UCSD-AML1 (cell line): ENCODE measurements around the gene ZNF653.

Experiments
- DNase-seq: peaks from one replicate; lab custom pipeline; 2025; ENCODE audit not compliant: unreplicated experiment; lab: John Stamatoyannopoulos, UW

ZNF653 gene, protein sequence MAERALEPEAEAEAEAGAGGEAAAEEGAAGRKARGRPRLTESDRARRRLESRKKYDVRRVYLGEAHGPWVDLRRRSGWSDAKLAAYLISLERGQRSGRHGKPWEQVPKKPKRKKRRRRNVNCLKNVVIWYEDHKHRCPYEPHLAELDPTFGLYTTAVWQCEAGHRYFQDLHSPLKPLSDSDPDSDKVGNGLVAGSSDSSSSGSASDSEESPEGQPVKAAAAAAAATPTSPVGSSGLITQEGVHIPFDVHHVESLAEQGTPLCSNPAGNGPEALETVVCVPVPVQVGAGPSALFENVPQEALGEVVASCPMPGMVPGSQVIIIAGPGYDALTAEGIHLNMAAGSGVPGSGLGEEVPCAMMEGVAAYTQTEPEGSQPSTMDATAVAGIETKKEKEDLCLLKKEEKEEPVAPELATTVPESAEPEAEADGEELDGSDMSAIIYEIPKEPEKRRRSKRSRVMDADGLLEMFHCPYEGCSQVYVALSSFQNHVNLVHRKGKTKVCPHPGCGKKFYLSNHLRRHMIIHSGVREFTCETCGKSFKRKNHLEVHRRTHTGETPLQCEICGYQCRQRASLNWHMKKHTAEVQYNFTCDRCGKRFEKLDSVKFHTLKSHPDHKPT

DNA sequence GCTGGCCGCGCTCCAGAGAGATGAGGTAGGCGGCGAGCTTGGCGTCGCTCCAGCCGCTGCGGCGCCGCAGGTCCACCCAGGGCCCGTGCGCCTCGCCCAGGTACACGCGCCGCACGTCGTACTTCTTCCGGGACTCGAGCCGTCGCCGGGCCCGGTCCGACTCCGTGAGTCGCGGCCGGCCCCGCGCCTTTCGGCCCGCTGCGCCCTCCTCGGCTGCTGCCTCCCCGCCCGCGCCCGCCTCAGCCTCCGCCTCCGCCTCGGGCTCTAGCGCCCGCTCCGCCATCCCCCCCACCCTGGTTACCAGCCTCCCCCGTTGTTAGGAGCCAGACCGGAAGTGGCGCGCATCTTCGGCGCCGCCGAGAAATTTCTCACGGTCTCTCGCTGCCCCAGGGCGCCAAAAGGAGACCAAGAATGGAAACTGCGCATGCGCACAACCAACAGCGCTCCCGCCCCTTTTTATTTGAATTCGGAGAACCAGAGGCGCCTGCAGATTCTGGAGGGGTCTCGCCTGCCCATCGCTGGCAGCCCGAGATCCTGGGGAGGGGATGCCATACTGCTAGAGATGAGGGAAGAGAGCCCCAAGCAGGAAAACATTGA lies at the start of gene ZNF653:
Gene ZNF653 (minus strand): TSS at position 336 of the 597 bp plus-strand sequence. CDS start 53 bp downstream, at position 283.
- peak; percentile 93 for DNase-seq

DNA sequence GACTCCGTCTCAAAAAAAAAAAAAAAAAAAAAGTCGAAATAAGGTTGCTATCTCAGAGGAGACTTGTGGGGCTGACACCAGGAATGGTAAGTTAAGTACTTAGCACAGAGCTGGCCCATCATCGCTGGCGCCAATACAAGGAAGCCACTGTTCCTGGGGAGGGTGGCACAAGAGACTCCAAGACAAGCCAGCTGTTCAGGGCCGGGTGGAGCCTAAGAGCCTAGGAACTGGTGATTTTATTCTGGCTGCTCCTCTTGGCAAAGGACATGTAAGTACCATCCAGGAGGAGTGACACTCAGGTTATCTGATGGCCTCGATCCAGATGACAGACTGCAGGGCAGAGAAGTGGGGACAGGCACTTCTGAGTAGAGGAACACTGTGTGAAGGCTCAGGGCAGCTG lies 49.6 kb upstream of the ZNF653 start:
- no peak for DNase-seq

DNA sequence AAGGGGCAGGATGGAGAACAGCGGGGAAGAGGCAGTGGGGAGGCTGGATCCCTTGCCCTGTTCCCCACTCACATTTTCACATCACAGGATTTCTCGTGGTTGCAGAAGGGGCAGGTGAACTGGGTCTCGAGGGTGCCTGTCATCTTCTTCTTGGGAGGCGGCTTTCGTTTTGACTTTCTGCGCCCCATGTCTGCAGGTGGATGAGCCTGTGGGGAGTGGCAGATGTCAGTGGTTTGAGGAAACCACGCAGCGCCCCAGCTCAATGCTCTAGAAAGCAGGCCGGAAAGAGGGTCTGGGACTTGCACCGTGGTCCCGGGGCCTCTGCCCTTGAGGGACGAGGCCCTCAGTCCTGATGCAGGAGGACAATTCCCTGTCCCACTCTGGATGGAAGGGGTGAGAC lies 48.5 kb upstream of the ZNF653 start:
- DNase-seq, result no peak

DNA sequence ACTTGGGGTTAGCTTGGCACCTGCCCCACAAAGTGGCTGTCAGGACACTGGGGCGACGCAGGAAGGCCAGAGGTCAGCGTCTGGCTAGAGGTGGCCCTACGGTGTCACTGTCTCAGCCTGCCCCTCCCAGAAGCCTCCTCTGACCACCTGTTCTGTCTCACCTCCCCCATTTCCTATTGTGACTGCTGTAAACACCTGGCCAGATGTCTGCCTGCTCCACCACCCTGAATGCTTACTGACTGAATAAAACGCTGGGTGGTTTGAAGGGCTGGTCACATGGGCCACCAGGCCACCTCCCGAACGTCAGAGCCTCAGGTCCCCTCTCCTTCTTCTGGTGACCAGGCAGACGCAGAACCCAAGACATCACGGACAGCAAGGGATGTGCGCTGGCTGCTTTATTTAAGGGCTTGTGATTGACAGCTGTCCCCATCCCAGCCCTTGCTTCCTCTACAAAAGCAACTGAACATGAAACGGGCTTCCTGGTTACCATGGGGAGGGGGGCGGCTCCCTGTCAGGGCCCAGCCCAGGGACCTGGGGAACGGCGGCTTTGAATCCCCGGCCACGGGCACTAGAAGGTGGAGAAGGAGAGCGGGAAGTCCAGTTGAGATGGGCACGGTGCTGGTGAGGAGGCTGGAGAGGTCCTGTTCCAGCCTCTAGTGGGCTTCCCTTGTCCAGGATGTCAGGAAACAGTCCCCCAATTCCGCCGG lies 47.2 kb upstream of the ZNF653 start:
- DNase-seq, result no peak

DNA sequence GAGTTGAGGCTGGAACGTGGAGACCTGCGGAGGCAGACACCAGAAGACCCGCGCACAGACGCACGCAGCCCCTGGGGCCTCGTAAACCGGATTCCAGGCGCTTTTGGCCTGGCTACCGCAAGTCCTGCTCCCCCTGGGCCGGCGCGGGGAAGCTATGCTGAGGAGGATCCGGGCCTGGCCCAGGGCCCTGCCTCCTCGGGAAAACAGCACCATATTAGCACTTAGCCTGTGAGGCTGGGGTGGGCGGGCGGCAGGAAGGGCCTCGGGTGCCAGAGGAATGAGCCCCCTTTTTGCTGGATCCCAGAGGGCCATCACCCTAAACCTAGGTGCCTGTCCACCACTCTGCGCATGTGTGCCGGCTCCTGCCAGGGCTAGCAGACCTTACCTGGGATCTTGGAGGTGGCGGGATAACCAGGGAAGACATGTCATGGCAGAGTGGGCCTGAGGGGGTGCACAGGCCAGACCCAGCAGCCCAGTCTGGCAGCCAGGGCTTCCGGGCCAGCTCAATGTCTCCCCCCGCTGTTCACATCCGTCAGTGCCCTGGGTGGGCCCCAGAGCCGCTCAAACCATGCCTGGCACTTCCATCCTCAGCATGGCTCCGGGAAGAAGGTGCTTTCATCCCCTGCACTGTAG lies 46.1 kb upstream of the ZNF653 start:
- no peak for DNase-seq

DNA sequence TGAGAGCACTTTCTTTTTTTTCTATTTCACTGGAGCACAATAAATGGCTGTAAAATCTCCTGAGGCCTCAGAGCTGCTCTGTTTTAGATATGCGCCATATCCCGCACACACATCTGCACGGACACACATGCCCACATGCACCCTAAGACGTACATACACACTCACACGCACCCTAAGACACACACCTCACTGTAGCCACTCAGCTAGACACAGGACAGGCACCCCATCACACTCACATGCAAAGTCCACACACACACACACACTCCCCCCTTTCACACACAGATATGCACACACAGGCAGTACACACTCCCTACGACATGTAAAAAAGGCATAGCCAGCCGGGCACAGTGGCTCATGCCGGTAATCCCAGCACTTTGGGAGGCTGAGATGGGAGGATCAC lies 44.6 kb upstream of the ZNF653 start:
- DNase-seq, result no peak

DNA sequence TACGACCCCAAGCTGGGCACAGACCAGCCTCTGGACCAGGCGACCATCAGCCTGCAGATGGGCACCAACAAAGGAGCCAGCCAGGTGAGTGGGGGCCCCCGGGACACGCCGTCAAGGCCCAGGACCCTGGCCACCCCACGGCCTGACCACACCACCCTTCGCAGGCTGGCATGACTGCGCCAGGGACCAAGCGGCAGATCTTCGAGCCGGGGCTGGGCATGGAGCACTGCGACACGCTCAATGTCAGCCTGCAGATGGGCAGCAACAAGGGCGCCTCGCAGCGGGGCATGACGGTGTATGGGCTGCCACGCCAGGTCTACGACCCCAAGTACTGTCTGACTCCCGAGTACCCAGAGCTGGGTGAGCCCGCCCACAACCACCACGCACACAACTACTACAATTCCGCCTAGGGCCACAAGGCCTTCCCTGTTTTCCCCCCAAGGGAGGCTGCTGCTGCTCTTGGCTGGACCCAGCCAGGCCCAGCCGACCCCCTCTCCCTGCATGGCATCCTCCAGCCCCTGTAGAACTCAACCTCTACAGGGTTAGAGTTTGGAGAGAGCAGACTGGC lies 43.8 kb upstream of the ZNF653 start:
- DNase-seq, result no peak

DNA sequence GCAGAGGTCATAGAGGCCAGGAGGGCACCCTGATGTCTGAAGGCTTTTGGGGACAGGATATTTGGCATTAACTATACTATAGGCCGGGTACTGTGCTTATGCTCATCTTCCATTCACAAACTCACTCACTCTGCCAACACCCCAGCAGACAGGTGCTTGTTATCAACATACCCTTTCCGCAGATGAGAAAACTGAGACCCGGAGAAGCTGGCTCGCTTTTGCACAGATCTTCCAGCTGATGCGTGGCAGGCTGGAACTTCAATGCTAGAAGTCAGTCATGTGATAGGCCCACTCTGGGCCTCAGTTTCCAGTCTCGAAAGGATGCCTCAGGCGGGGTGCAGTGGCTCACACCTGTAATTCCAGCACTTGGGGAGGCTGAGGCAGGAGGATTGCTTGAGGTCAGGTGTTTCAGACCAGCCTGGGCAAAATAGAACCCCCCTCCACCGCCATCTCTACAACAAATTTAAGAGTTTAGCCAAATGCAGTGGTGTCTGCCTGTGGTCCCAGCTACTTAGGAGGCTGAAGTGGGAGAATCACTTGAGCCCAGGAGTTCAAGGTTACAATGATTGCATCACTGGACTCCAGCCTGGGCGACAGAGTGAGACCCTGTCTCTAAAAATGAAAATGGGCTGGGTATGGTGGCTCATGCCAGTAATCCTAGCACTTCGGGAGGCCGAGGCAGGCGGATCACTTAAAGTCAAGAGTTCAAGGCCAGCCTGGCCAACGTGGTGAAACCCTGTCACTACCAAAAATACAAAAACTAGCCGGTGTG lies 42.5 kb upstream of the ZNF653 start:
- no peak for DNase-seq

DNA sequence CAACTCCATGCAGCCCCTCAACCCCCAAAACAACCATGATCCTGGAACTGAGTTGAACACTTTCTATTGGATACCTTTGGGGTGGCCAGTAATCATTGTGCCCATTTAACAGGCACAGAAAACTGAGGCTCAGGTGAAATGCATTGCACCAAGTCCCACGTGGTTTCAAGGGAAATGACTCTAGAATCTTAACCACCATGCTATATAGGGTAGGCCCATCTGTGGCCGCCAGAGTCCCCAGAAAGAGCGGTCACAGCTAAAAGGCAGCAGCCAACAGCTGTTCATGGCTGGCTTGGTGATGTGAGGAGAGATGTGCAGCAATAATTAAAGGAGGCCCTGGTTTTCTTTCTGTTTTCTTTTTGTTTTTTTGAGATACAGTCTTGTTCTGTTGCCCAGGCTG lies 35.6 kb upstream of the ZNF653 start:
- DNase-seq, result no peak

DNA sequence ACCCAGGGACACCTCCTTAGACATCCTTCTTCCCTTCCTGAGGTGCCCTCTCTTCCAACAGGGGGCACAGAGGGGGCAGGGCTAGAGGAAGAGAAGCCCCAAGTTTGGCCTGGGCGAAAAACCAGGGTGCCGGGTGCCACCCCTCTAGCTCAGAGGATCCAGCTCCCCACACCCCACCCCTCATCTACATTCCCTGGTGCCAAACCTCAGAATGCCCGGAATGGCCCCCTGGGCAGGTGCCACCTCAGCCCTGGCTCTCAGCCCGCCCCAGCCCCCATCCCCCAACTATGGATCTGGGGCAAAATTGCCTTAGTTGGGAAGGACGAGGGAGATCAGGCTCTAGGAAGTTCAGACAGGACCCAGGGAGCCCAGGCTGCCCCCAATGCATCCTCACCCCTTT lies 35.0 kb upstream of the ZNF653 start:
- DNase-seq, result no peak

DNA sequence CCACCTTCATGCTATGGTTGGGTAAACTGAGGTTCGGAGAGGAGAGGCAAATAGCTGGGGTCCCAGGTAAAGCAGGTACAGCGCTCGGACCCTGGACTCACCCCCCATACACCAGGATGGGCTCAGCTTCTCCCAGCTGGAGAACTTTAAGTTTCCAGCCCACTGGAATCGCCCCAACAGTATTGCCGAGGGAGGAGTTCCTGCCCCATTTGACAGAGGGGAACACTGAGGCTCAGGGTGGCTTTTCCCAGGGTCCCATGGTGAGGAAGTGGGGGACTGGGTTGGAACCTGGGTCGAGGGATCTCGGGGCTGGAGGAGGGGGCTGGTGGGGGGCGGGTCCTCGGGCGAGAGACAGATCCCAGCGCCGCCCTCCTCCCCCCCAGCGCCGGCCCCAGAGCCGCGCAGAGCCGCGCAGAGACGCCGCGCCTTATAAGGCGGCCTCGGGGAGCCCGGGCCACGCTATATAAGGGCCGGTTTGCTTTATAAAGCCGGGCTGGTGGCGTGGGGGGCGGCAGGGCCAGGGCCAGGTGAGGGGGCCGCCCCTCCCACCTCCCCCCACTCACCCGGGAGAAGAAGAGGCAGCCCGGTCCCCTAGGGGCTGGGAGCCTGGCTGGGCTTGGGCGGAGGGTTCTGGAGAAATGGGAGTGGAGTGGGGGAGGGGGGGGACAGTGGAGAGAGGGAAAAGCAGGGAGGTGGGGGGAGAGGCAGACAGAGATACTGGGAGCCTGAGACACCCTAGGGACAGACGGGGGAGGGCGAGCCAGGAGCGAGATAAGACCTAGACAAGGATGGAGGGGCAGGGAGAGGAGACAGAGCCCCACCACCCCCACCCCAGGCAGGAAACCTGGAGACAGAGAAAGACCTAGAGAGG lies 34.1 kb upstream of the ZNF653 start:
- DNase-seq, result no peak

DNA sequence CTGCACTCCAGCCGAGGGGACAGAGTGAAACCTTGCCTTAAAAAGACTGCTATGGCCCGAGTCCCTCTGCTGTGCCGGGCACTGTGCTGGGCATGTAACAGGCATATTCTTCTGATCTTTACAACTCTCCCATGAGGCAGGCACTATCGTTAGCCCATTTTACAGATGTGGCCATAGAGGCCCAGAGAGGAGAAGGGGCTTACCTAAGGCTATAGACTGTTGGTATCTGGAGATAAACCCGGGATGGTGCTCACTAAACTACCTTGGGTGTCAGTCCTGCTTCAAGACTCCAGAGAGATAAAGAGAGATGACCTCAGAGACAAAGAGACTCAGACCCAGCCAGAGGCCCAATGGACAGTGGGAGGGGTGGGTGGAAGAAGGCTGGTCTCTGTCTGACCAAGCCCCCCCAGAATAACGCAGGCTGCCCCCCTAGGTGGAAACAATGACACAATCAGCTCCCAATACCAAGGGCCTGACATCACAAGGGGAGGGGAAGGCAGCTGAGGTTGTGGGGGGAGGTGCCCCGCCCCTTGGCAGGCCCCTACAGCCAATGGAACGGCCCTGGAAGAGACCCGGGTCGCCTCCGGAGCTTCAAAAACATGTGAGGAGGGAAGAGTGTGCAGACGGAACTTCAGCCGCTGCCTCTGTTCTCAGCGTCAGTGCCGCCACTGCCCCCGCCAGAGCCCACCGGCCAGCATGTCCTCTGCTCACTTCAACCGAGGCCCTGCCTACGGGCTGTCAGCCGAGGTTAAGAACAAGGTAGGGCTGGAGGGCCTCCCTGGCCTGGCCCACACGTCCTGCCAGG lies 32.8 kb upstream of the ZNF653 start, which contains the start of gene CNN1:
Gene CNN1 (plus strand): TSS at position 620 of the 805 bp plus-strand sequence. CDS start 77 bp downstream, at position 697.
- DNase-seq, result no peak

DNA sequence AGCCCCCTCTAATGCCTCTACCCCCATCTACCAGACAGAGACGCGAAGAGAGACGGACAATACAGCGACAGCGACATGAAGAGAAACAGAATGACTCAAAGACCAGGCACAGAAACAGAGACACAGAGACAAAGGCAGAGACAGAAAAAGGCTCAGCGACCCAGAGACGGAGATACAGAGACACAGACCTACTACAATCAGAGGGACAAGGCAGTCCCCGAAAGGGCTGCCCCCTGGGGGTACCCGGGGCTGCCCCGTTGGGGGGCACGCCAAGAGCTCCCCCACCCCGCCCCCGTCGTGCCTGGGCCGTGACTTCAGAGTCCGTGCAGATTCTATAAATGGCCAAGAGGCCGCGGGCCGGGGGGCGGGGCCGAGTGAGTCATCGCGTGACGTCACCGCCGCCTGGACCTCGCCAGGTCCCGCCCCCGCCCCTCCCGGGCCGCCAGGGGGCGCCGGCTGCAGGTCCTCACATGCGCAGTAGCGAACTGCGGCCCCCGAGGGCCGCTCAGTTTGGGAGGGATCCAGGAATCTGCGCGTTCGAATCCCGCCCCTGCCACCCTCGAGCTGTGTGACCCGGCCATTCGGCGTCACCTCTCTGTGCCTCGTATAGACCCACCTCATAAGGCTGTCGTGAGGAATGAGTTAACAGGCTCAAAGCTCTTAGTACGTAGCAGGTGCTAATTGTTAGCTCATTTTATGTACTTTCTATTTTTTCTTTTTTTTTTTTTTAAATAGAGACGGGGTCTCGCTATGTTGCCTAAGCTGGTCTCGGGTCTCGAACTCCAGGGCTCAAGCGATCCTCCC lies 30.4 kb upstream of the ZNF653 start:
- DNase-seq, result peak; percentile 92

DNA sequence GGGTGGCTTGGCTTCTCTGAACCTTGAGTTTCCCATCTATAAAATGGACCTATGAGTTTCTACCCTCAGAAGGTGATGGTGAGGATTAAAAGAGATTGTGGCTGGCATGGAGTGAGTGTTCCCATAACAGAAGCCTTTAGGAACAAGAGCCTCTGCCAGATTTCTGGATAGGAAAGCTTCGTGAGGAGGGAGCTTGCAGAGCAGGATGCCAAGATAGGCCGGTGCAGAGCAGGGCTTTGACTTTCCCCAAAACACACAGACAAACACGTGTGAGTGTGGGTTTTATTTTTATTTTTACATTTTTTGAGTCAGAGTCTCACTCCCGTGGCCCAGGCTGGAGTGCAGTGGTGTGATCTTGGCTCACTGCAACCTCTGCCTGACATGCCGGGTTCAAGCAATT lies 29.3 kb upstream of the ZNF653 start:
- DNase-seq, result no peak

DNA sequence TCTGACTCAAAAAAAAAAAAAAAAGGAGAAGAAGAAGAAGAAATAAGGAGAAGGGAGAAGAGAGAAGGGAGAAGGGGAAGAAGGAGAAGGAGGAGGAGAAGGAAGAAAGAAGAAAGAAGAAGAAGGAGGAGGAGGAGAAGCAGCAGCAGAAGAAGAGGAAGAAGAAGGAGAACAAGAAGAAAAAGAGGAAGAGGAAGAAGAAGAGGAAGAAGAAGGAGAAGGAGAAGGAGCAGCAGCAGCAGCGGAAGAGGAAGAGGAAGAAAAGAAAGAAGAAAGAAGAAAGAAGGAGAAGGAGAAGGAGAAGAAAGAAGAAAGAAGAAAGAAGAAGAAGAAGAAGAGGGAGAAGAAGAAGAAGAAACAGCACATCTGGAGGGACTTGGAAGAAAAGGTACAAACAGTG lies 28.9 kb upstream of the ZNF653 start:
- DNase-seq, result no peak

DNA sequence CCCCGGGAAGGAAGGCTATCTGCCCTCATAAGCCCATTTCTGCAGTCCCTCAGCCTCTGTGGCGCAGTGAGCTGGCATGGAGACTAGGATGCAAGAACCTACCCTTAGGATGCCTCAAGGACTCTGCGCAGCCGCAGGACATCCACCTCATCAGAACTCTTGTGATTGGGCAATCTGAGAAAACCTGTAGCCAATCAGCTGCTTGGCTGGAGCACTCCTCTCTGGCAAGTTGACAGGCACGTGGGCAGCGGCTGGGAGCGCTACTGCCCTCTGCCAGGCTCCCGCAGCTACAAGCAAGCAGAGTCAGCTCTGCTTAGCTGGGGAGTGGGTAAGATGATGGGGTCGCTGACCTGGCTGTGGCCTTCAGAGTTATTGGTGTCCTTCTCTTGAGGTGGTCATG lies 24.8 kb upstream of the ZNF653 start:
- DNase-seq, result peak; percentile 81

DNA sequence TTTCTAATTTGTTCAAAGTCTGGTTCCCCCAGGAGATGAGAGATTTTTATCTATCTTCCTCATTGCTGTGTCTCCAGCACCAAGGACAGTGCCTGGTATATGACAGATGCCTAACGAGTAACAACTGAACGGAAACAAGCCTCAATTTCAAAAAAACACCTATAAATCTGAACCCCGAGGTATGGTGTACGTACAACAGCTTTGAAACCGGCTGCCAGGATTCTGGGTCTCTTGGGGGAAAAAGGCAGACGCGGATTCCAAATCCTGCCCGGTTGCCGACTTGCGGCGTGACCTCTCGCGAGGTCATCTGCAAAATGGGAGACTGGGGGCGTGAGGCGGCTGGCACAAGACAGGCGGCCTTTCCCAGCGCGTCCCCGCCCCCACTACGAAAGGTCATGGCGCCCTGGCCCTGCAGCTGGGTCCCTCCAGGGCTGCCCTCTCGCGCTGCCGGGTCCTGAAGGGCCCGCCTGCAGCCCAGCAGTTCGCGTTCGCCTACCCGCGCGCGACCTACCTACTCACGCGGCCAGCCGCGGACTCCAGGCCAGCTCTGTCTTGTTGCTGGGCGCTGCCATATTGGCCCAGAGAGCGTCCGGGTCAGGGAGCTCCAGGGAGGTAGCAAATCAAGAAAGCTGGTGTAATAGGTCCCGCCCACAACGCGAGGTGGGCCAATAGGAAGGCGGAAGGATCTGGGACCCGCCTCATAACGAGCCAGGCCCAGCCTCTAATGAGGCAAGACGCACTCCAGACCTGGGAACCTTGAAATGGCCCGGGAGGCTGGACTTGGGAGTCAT lies 23.1 kb upstream of the ZNF653 start, which contains the start of gene ECSIT:
Gene ECSIT (minus strand): TSS at position 584 of the 791 bp plus-strand sequence. CDS start 9,964 bp downstream, outside the sequence.
- peak; percentile 96 for DNase-seq
